CD4-positive, alpha-beta T cell (primary cell): Measurements from ENCODE around the gene TEX51. TPM values are rescaled to one million over a fixed set of nuclear protein-coding genes. Genes with fewer than 3 reads are reported as not detected.

Experiments
- ATAC-seq: fragments of 200-7000 bp; cut with Tn5 transposase; one replicate; pipeline ENCODE4 v1.10.0; 2022; ENCODE audit warnings: mild to moderate bottlenecking; ENCODE audit not compliant: poor library complexity
- CTCF ChIA-PET: fragments of 350-600 bp; sonication (Branson Sonifier 250); formaldehyde crosslinking; loops from one replicate; lab custom pipeline; 2021; ENCODE audit warnings: antibody characterized with exemption, inconsistent platforms; lab: Charles Lee
- POLR2A ChIA-PET: fragments of 350-600 bp; sonication (Branson Sonifier 250); formaldehyde crosslinking; loops from one replicate; lab custom pipeline; 2021; ENCODE audit warnings: antibody characterized with exemption, inconsistent platforms; lab: Charles Lee
- DNase-seq, 14 experiments: peaks; one replicate each; pipeline ENCODE4 v3.0.0-alpha.2; 2013 to 2020; ENCODE audit warnings: mixed read lengths in 2 of 14
- H3K27ac ChIP-seq, 2 donors: one replicate each; pipeline versions ENCODE4 v1.5.1 to v1.7.0; 2013; ENCODE audit warnings: low read length in 2 of 2, low read depth in 1 of 2, mild to moderate bottlenecking in 1 of 2
- H3K27me3 ChIP-seq, 2 experiments: 1 replicate in 1 of 2; 2 replicates in 1 of 2; pipeline versions ENCODE4 v1.6.1 to v1.7.0; 2013; ENCODE audit warnings: low read length in 2 of 2, control low read depth in 1 of 2, mild to moderate bottlenecking in 1 of 2, moderate library complexity in 1 of 2; ENCODE audit not compliant: insufficient read depth in 2 of 2, control insufficient read depth in 1 of 2
- H3K36me3 ChIP-seq: one replicate; pipeline ENCODE4 v1.6.1; 2013; ENCODE audit warnings: low read length, control low read depth; ENCODE audit not compliant: insufficient read depth
- H3K4me1 ChIP-seq: one replicate; pipeline ENCODE4 v1.6.1; 2013; ENCODE audit warnings: low read length, control low read depth; ENCODE audit not compliant: insufficient read depth
- H3K4me3 ChIP-seq: one replicate; pipeline ENCODE4 v1.5.1; 2013; ENCODE audit warnings: mild to moderate bottlenecking, low read length, moderate library complexity
- H3K9me3 ChIP-seq, 2 experiments: 1 replicate in 1 of 2; 2 replicates in 1 of 2; pipeline versions ENCODE4 v1.6.1 to v1.7.0; 2013; ENCODE audit warnings: low read length in 2 of 2, mild to moderate bottlenecking in 2 of 2, control low read depth in 1 of 2, moderate library complexity in 1 of 2; ENCODE audit not compliant: control insufficient read depth in 1 of 2, insufficient read depth in 1 of 2
- H3K27ac Mint-ChIP-seq: one replicate; pipeline ENCODE4 v1.8.0; 2020; ENCODE audit warnings: mixed read lengths
- H3K27me3 Mint-ChIP-seq: one replicate; pipeline ENCODE4 v1.8.0; 2021; ENCODE audit warnings: mixed read lengths
- H3K36me3 Mint-ChIP-seq: one replicate; pipeline ENCODE4 v1.8.0; 2021; ENCODE audit warnings: low read depth, mixed read lengths
- H3K4me1 Mint-ChIP-seq: one replicate; pipeline ENCODE4 v1.8.0; 2021; ENCODE audit warnings: low read depth, mixed read lengths
- H3K4me3 Mint-ChIP-seq: one replicate; pipeline ENCODE4 v1.8.0; 2020; ENCODE audit warnings: mild to moderate bottlenecking, mixed read lengths
- H3K9me3 Mint-ChIP-seq: one replicate; pipeline ENCODE4 v1.8.0; 2020; ENCODE audit warnings: mixed read lengths
- intact Hi-C, 2 experiments: fragments of 100-400 bp; cut with DNase I in 1 of 2; cut with micrococcal nuclease in 1 of 2; formaldehyde crosslinking; loops; one replicate each; pipeline versions ENCODE4 v1.15.1 to v1.9.0; 2023 to 2025; cut with DNase I, micrococcal nuclease
- total RNA-seq, 174 experiments: library from RNA in 2 of 174; stranded (reverse) in 2 of 174; gene quantifications; one replicate each; pipeline ENCODE4 v1.2.3 and lab custom pipeline; 2021 to 2026
- TF ChIP-seq, protein P1 (sequence below): fragments of 200-600 bp; IDR thresholded peaks from one replicate; pipeline ENCODE4 v1.8.0; 2022; ENCODE audit warnings: antibody characterized with exemption, mild to moderate bottlenecking

The TEX51 gene
- total RNA-seq, 2 experiments from 2014 or later = not detected

- no peak overlapping the region for H3K4me3 Mint-ChIP-seq
- TF ChIP-seq, protein P1, sequence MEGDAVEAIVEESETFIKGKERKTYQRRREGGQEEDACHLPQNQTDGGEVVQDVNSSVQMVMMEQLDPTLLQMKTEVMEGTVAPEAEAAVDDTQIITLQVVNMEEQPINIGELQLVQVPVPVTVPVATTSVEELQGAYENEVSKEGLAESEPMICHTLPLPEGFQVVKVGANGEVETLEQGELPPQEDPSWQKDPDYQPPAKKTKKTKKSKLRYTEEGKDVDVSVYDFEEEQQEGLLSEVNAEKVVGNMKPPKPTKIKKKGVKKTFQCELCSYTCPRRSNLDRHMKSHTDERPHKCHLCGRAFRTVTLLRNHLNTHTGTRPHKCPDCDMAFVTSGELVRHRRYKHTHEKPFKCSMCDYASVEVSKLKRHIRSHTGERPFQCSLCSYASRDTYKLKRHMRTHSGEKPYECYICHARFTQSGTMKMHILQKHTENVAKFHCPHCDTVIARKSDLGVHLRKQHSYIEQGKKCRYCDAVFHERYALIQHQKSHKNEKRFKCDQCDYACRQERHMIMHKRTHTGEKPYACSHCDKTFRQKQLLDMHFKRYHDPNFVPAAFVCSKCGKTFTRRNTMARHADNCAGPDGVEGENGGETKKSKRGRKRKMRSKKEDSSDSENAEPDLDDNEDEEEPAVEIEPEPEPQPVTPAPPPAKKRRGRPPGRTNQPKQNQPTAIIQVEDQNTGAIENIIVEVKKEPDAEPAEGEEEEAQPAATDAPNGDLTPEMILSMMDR = no peak
- Histone ChIP-seq H3K4me1 (no peaks in the 10 kb centered on the region), H3K36me3 (no peaks in the 10 kb centered on the region), H3K4me3 (no peak overlapping the region), H3K27ac (no peak overlapping the region), H3K27me3 (peaks cover 6 to 8% of the 10 kb centered on the region in 2 experiments), H3K9me3 (no peaks in the 10 kb centered on the region)
- no peak for ATAC-seq
- CTCF ChIA-PET = no interaction called here
- no peak overlapping the region for H3K27ac Mint-ChIP-seq
- POLR2A ChIA-PET = no interaction called here
- H3K4me1 Mint-ChIP-seq = no peaks in the 10 kb centered on the region
- H3K27me3 Mint-ChIP-seq = peaks cover 16% of the 10 kb centered on the region
- intact Hi-C loops = no loop called here
- no peak for DNase-seq
- H3K36me3 Mint-ChIP-seq = no peaks in the 10 kb centered on the region
- H3K9me3 Mint-ChIP-seq = no peaks in the 10 kb centered on the region
Measured at GRCh38 chr2:126858991-126859390, 39.7 kb upstream of the TEX51 start.

GRCh38 chr2:126859631-126860030 lies 39.1 kb upstream of the TEX51 start:
- no peak for DNase-seq
- H3K27me3 Mint-ChIP-seq = peaks cover 17% of the 10 kb centered on the region

GRCh38 chr2:126860385-126860784 lies 38.3 kb upstream of the TEX51 start:
- Histone ChIP-seq H3K9me3 (no peaks in the 10 kb centered on the region), H3K36me3 (no peaks in the 10 kb centered on the region), H3K4me1 (no peaks in the 10 kb centered on the region), H3K27me3 (peaks cover 6 to 8% of the 10 kb centered on the region in 2 experiments), H3K4me3 (no peak overlapping the region), H3K27ac (no peak overlapping the region)
- TF ChIP-seq, protein P1 = no peak
- Mint-ChIP-seq H3K27me3 (peaks cover 17% of the 10 kb centered on the region), H3K4me3 (no peak overlapping the region), H3K9me3 (no peaks in the 10 kb centered on the region), H3K27ac (no peak overlapping the region), H3K4me1 (no peaks in the 10 kb centered on the region), H3K36me3 (no peaks in the 10 kb centered on the region)
- ChIA-PET POLR2A (no interaction called here), CTCF (no interaction called here)
- ATAC-seq (no peak), DNase-seq (no peak)
- intact Hi-C loops = no loop called here

More at GRCh38 chr2:126859631-126860030, 39.1 kb upstream of the TEX51 start:
- no peak for ATAC-seq
- ChIA-PET CTCF (no interaction called here), POLR2A (no interaction called here)
- no peak overlapping the region for H3K27ac ChIP-seq
- TF ChIP-seq, protein P1 = no peak
- peaks cover 6 to 8% of the 10 kb centered on the region in 2 experiments for H3K27me3 ChIP-seq
- no peaks in the 10 kb centered on the region for H3K4me1 ChIP-seq
- no peak overlapping the region for H3K4me3 ChIP-seq
- no peak overlapping the region for H3K27ac Mint-ChIP-seq
- H3K9me3 Mint-ChIP-seq = no peaks in the 10 kb centered on the region
- H3K36me3 ChIP-seq = no peaks in the 10 kb centered on the region
- H3K9me3 ChIP-seq = no peaks in the 10 kb centered on the region
- no peak overlapping the region for H3K4me3 Mint-ChIP-seq
- intact Hi-C loops = no loop called here
- H3K4me1 Mint-ChIP-seq = no peaks in the 10 kb centered on the region
- H3K36me3 Mint-ChIP-seq = no peaks in the 10 kb centered on the region
